Effector memory CD8-positive, alpha-beta T cell (primary cell): ENCODE data around the gene BARD1.
"Not testable (repeated sequence)": the region's sequence is repeated elsewhere in the genome, so short reads cannot be mapped to it uniquely, and the experiment has no call there.

Source experiments
- ATAC-seq: fragments of 150-1000 bp; cut with Tn5 transposase; replicated peaks from 2 replicates; pipeline ENCODE4 v1.10.0; 2021; ENCODE audit warnings: mild to moderate bottlenecking, moderate library complexity
- DNase-seq, 3 experiments: peaks; one replicate each; pipeline ENCODE4 v3.0.0; 2021
- H3K27ac Mint-ChIP-seq, 2 donors: one replicate each; pipeline ENCODE4 v1.8.0; 2022; ENCODE audit warnings: mild to moderate bottlenecking in 2 of 2, mixed read lengths in 2 of 2, moderate library complexity in 2 of 2
- H3K27me3 Mint-ChIP-seq, 2 donors: one replicate each; pipeline ENCODE4 v1.8.0; 2022; ENCODE audit warnings: mixed read lengths in 2 of 2
- H3K36me3 Mint-ChIP-seq: one replicate; pipeline ENCODE4 v1.8.0; 2022; ENCODE audit warnings: mild to moderate bottlenecking, moderate library complexity, mixed read lengths; ENCODE audit not compliant: insufficient read depth
- H3K4me1 Mint-ChIP-seq, 2 donors: one replicate each; pipeline ENCODE4 v1.8.0; 2022; ENCODE audit warnings: low read depth in 2 of 2, mixed read lengths in 2 of 2
- H3K4me3 Mint-ChIP-seq, 2 donors: one replicate each; pipeline ENCODE4 v1.8.0; 2022; ENCODE audit warnings: mild to moderate bottlenecking in 2 of 2, mixed read lengths in 2 of 2, moderate library complexity in 2 of 2
- H3K9me3 Mint-ChIP-seq, 2 donors: one replicate each; pipeline ENCODE4 v1.8.0; 2022; ENCODE audit warnings: mixed read lengths in 2 of 2

Gene BARD1

GRCh38 chr2:214740867-214741395 lies 68.6 kb downstream of the BARD1 start:
- ATAC-seq (no peak), DNase-seq (no peak)
- H3K36me3 Mint-ChIP-seq: peaks cover 4% of the 10 kb centered on the region
- H3K4me1 Mint-ChIP-seq: peaks cover 1 to 6% of the 10 kb centered on the region in 2 donors
- H3K9me3 Mint-ChIP-seq: no peaks in the 10 kb centered on the region
- no peak overlapping the region for H3K27ac Mint-ChIP-seq
- no peak overlapping the region for H3K4me3 Mint-ChIP-seq
- no peaks in the 10 kb centered on the region for H3K27me3 Mint-ChIP-seq

- peaks cover 7% of the 10 kb centered on the region for H3K36me3 Mint-ChIP-seq
- H3K9me3 Mint-ChIP-seq: no peaks in the 10 kb centered on the region
- no peaks in the 10 kb centered on the region for H3K27me3 Mint-ChIP-seq
- no peak for DNase-seq
- peak; percentile 46 for ATAC-seq
- peak overlapping the region in 1 of 2 donors; percentile 28 for H3K27ac Mint-ChIP-seq
- H3K4me1 Mint-ChIP-seq: peaks cover 1 to 6% of the 10 kb centered on the region in 2 donors
- no peak overlapping the region for H3K4me3 Mint-ChIP-seq
These were observed 72.3 kb downstream of the BARD1 start for GRCh38 chr2:214737188-214737587.

- DNase-seq (no peak), ATAC-seq (no peak)
- no peaks in the 10 kb centered on the region for H3K4me1 Mint-ChIP-seq
- no peak overlapping the region for H3K27ac Mint-ChIP-seq
- H3K4me3 Mint-ChIP-seq: no peak overlapping the region
- H3K36me3 Mint-ChIP-seq: peaks cover 23% of the 10 kb centered on the region
- no peaks in the 10 kb centered on the region for H3K9me3 Mint-ChIP-seq
- no peaks in the 10 kb centered on the region for H3K27me3 Mint-ChIP-seq
These were observed 78.6 kb downstream of the BARD1 start for GRCh38 chr2:214730800-214731407.

GRCh38 chr2:214730248-214730647 lies 79.2 kb downstream of the BARD1 start:
- Mint-ChIP-seq H3K4me3 (no peak overlapping the region), H3K9me3 (no peaks in the 10 kb centered on the region), H3K4me1 (no peaks in the 10 kb centered on the region), H3K27me3 (no peaks in the 10 kb centered on the region), H3K27ac (no peak overlapping the region), H3K36me3 (peaks cover 23% of the 10 kb centered on the region)
- ATAC-seq: no peak
- no peak for DNase-seq

GRCh38 chr2:214724741-214725140 lies 84.7 kb downstream of the BARD1 start:
- peaks cover 17% of the 10 kb centered on the region for H3K36me3 Mint-ChIP-seq
- H3K9me3 Mint-ChIP-seq: no peaks in the 10 kb centered on the region
- H3K27ac Mint-ChIP-seq: no peak overlapping the region
- no peaks in the 10 kb centered on the region for H3K27me3 Mint-ChIP-seq
- DNase-seq (no peak), ATAC-seq (no peak)
- no peaks in the 10 kb centered on the region for H3K4me1 Mint-ChIP-seq
- H3K4me3 Mint-ChIP-seq: no peak overlapping the region

- not testable (repeated sequence) for ATAC-seq, H3K36me3 Mint-ChIP-seq
These were observed 91.6 kb downstream of the BARD1 start for GRCh38 chr2:214717837-214718236.

GRCh38 chr2:214716811-214717560 lies 92.5 kb downstream of the BARD1 start:
- H3K36me3 Mint-ChIP-seq: no peaks in the 10 kb centered on the region
- peaks cover 5 to 6% of the 10 kb centered on the region in 2 donors for H3K4me1 Mint-ChIP-seq
- no peaks in the 10 kb centered on the region for H3K27me3 Mint-ChIP-seq
- ATAC-seq (no peak), DNase-seq (no peak)
- H3K4me3 Mint-ChIP-seq: no peak overlapping the region
- no peak overlapping the region for H3K27ac Mint-ChIP-seq
- no peaks in the 10 kb centered on the region for H3K9me3 Mint-ChIP-seq

More at GRCh38 chr2:214717837-214718236, 91.6 kb downstream of the BARD1 start:
- H3K9me3 Mint-ChIP-seq, H3K27ac Mint-ChIP-seq, H3K4me1 Mint-ChIP-seq, H3K4me3 Mint-ChIP-seq, H3K27me3 Mint-ChIP-seq, DNase-seq: not testable (repeated sequence)

GRCh38 chr2:214715025-214715424 lies 94.5 kb downstream of the BARD1 start:
- Mint-ChIP-seq H3K36me3 (no peaks in the 10 kb centered on the region), H3K4me3 (no peak overlapping the region), H3K27ac (no peak overlapping the region), H3K9me3 (no peaks in the 10 kb centered on the region), H3K4me1 (peaks cover 5 to 6% of the 10 kb centered on the region in 2 donors), H3K27me3 (no peaks in the 10 kb centered on the region)
- ATAC-seq (no peak), DNase-seq (no peak)

GRCh38 chr2:214713080-214713830 lies 96.2 kb downstream of the BARD1 start:
- Mint-ChIP-seq H3K4me3 (no peak overlapping the region), H3K9me3 (no peaks in the 10 kb centered on the region), H3K4me1 (peaks cover 5 to 6% of the 10 kb centered on the region in 2 donors), H3K27me3 (no peaks in the 10 kb centered on the region), H3K36me3 (no peaks in the 10 kb centered on the region), H3K27ac (no peak overlapping the region)
- DNase-seq (no peak), ATAC-seq (no peak)

GRCh38 chr2:214710729-214711128 lies 98.8 kb downstream of the BARD1 start:
- Mint-ChIP-seq H3K4me3 (no peak overlapping the region), H3K4me1 (no peaks in the 10 kb centered on the region), H3K36me3 (no peaks in the 10 kb centered on the region), H3K27ac (no peak overlapping the region), H3K9me3 (no peaks in the 10 kb centered on the region), H3K27me3 (no peaks in the 10 kb centered on the region)
- ATAC-seq (no peak), DNase-seq (no peak)

- H3K27me3 Mint-ChIP-seq: no peaks in the 10 kb centered on the region
- peaks cover 0 to 2% of the 10 kb centered on the region in 2 donors for H3K9me3 Mint-ChIP-seq
- no peak for ATAC-seq
- no peak overlapping the region for H3K4me3 Mint-ChIP-seq
- H3K4me1 Mint-ChIP-seq: no peaks in the 10 kb centered on the region
- no peaks in the 10 kb centered on the region for H3K36me3 Mint-ChIP-seq
- no peak overlapping the region for H3K27ac Mint-ChIP-seq
- DNase-seq: no peak
These were observed 102.5 kb downstream of the BARD1 start for GRCh38 chr2:214706986-214707385.

- Mint-ChIP-seq H3K27me3 (peaks cover 18% of the 10 kb centered on the region in 2 donors), H3K4me1 (no peaks in the 10 kb centered on the region), H3K36me3 (no peaks in the 10 kb centered on the region), H3K27ac (no peak overlapping the region), H3K4me3 (no peak overlapping the region), H3K9me3 (peaks cover 6 to 7% of the 10 kb centered on the region in 2 donors)
- ATAC-seq (no peak), DNase-seq (no peak)
These were observed 110.2 kb downstream of the BARD1 start for GRCh38 chr2:214699236-214699635.

GRCh38 chr2:214696681-214697080 lies 112.8 kb downstream of the BARD1 start:
- Mint-ChIP-seq H3K27me3 (peaks cover 18% of the 10 kb centered on the region in 2 donors), H3K9me3 (peaks cover 4 to 7% of the 10 kb centered on the region in 2 donors), H3K4me3 (no peak overlapping the region), H3K36me3 (no peaks in the 10 kb centered on the region), H3K27ac (no peak overlapping the region), H3K4me1 (no peaks in the 10 kb centered on the region)
- ATAC-seq (no peak), DNase-seq (no peak)
